Endothelial cell of umbilical vein (primary cell): Measurements from ENCODE around the gene TENM4. TPM values are rescaled to one million over a fixed set of nuclear protein-coding genes. Genes with fewer than 3 reads are reported as not detected.

Experiments used
- BruUV-seq: library from RNA; stranded (reverse); fragments of 400-500 nt; replicated peaks from 2 replicates; lab custom pipeline; 2021; lab: Mats Ljungman, UMichigan
- CTCF ChIA-PET: fragments of 300-600, 350-600 bp; sonication (Branson Sonifier 250); formaldehyde crosslinking; loops from one replicate; lab custom pipeline; 2021; ENCODE audit warnings: antibody characterized with exemption, inconsistent platforms; lab: Charles Lee
- POLR2A ChIA-PET: fragments of 300-600, 350-600 bp; sonication (Branson Sonifier 250); formaldehyde crosslinking; loops from one replicate; lab custom pipeline; 2021; ENCODE audit warnings: antibody characterized with exemption, inconsistent platforms; lab: Charles Lee
- DNase-seq: peaks from one replicate; pipeline ENCODE4 v3.0.0-alpha.2; 2011; ENCODE audit warnings: low read depth, low spot score
- FAIRE-seq: peaks from 2 replicates; lab custom pipeline; 2011; peaks lifted over from hg19 to GRCh38; lab: Jason Lieb, UNC
- H2AFZ ChIP-seq: 2 replicates; pipeline ENCODE4 v1.6.0; 2012; ENCODE audit warnings: low read depth, low read length, control low read depth, inconsistent platforms
- H3K27ac ChIP-seq: 2 replicates; pipeline ENCODE4 v1.5.1; 2011; ENCODE audit warnings: low read depth, mild to moderate bottlenecking, control low read depth, low read length, moderate library complexity; ENCODE audit not compliant: insufficient read depth
- H3K27me3 ChIP-seq, 2 experiments: 2 replicates each; pipeline versions ENCODE4 v1.6.0 to v1.6.1; 2011; ENCODE audit warnings: low read length in 2 of 2, mixed read lengths in 1 of 2; ENCODE audit not compliant: control insufficient read depth in 2 of 2, insufficient read depth in 2 of 2
- H3K36me3 ChIP-seq, 2 experiments: 2 replicates in 1 of 2; 3 replicates in 1 of 2; pipeline ENCODE4 v1.5.1; 2011; ENCODE audit warnings: low read length in 2 of 2, mild to moderate bottlenecking in 1 of 2, moderate library complexity in 1 of 2; ENCODE audit not compliant: control insufficient read depth in 2 of 2, insufficient read depth in 2 of 2; ENCODE audit errors: extremely low read depth in 1 of 2
- H3K4me1 ChIP-seq: 3 replicates; pipeline ENCODE4 v1.5.1; 2011; ENCODE audit warnings: mild to moderate bottlenecking, low read length; ENCODE audit not compliant: control insufficient read depth, insufficient read depth; ENCODE audit errors: extremely low read depth
- H3K4me2 ChIP-seq: 2 replicates; pipeline ENCODE4 v1.6.1; 2011; ENCODE audit warnings: low read length, control low read depth, mixed read lengths; ENCODE audit not compliant: insufficient read depth
- H3K4me3 ChIP-seq, 3 experiments: fragments of 200-600 bp in 1 of 3; sonication (generic), shearing (Covaris generic) in 1 of 3; replicated peaks in 1 of 3; 2 replicates each; pipeline ENCODE4 v1.5.1; 2011 to 2016; ENCODE audit warnings: control low read depth in 3 of 3, low read length in 3 of 3, mild to moderate bottlenecking in 2 of 3, inconsistent platforms in 1 of 3, low read depth in 1 of 3, moderate library complexity in 1 of 3; ENCODE audit not compliant: insufficient read depth in 1 of 3
- H3K79me2 ChIP-seq: 2 replicates; pipeline ENCODE4 v1.6.0; 2012; ENCODE audit warnings: low read length, inconsistent platforms; ENCODE audit not compliant: control insufficient read depth, insufficient read depth
- H3K9ac ChIP-seq: replicated peaks from 2 replicates; pipeline ENCODE3; 2011; ENCODE audit warnings: low read length, control low read depth; ENCODE audit not compliant: insufficient read depth; ENCODE audit errors: extremely low read depth
- H3K9me1 ChIP-seq: replicated peaks from 3 replicates; pipeline ENCODE4 v1.6.0; 2011; ENCODE audit warnings: mild to moderate bottlenecking, low read length; ENCODE audit not compliant: control insufficient read depth, insufficient read depth; ENCODE audit errors: extremely low read depth
- H3K9me3 ChIP-seq: replicated peaks from 2 replicates; pipeline ENCODE4 v1.5.1; 2012; ENCODE audit warnings: low read length, inconsistent platforms; ENCODE audit not compliant: control insufficient read depth, insufficient read depth
- H4K20me1 ChIP-seq: replicated peaks from 2 replicates; pipeline ENCODE3; 2011; ENCODE audit warnings: mild to moderate bottlenecking, low read length; ENCODE audit not compliant: control insufficient read depth, insufficient read depth; ENCODE audit errors: extremely low read depth
- EZH2 ChIP-seq: IDR thresholded peaks from 2 replicates; pipeline ENCODE4 v1.6.1; 2012; ENCODE audit warnings: borderline replicate concordance, low read depth, mild to moderate bottlenecking, moderate library complexity, low read length, inconsistent platforms; ENCODE audit not compliant: severe bottlenecking
- FOS ChIP-seq: IDR thresholded peaks from 2 replicates; pipeline ENCODE4 v1.6.1; 2011; ENCODE audit warnings: mild to moderate bottlenecking, low read length, moderate library complexity, borderline replicate concordance; ENCODE audit not compliant: insufficient read depth
- GATA2 ChIP-seq: IDR thresholded peaks from 2 replicates; pipeline ENCODE4 v1.7.0; 2011; ENCODE audit warnings: low read depth, mild to moderate bottlenecking, moderate library complexity, mixed read lengths, low read length; ENCODE audit not compliant: insufficient read length, insufficient read depth
- JUN ChIP-seq: IDR thresholded peaks from 2 replicates; pipeline ENCODE4 v1.6.1; 2011; ENCODE audit warnings: borderline replicate concordance, low read depth; ENCODE audit not compliant: insufficient read length, insufficient read depth
- MYC ChIP-seq: IDR thresholded peaks from one replicate; pipeline ENCODE4 v1.6.1; 2011; ENCODE audit warnings: mild to moderate bottlenecking, low read depth, low read length
- POLR2A ChIP-seq: IDR thresholded peaks from 2 replicates; pipeline ENCODE4 v1.6.1; 2012; ENCODE audit warnings: low read depth, mild to moderate bottlenecking, control low read depth, low read length
- POLR2AphosphoS5 ChIP-seq: IDR thresholded peaks from 2 replicates; pipeline ENCODE4 v1.6.1; 2012; ENCODE audit warnings: low read depth, mild to moderate bottlenecking, control low read depth, low read length, moderate library complexity; ENCODE audit not compliant: insufficient read depth
- dilution Hi-C: fragments of 300-500 bp; cut with MboI; formaldehyde crosslinking; loops from one replicate; pipeline ENCODE4 v1.15.0; 2019; ENCODE audit warnings: low sequenced_read_pairs; ENCODE audit not compliant: extremely low pct_ligation_motif_present
- intact Hi-C: fragments of 100-400 bp; cut with micrococcal nuclease; formaldehyde crosslinking; loops from one replicate; pipeline ENCODE4 v1.10.0; 2022
- polyA plus RNA-seq, 4 experiments: library from polyadenylated mRNA; depleted of rRNA in 3 of 4; stranded (reverse) in 3 of 4; unstranded in 1 of 4; fragments of >200 nt; gene quantifications; 2 replicates each; pipeline versions ENCODE4 v1.2.1 to v1.2.3, GENCODE V29; 2011 to 2012; ENCODE audit warnings: missing spikeins in 1 of 4
- total RNA-seq: library from RNA; stranded (reverse); gene quantifications from 2 replicates; pipeline ENCODE4 v1.2.3, GENCODE V29; 2021
- TF ChIP-seq, protein P1 (sequence below): IDR thresholded peaks from 2 replicates; pipeline ENCODE4 v1.6.1; 2011; ENCODE audit not compliant: insufficient read depth, insufficient read length
- TF ChIP-seq, protein P2 (sequence below), 2 donors: IDR thresholded peaks; 1 replicate in 1 of 2; 2 replicates in 1 of 2; pipeline ENCODE4 v1.5.1; 2011; ENCODE audit warnings: low read length in 2 of 2, mild to moderate bottlenecking in 2 of 2, moderate library complexity in 2 of 2, control low read depth in 1 of 2, inconsistent platforms in 1 of 2, low read depth in 1 of 2; ENCODE audit not compliant: insufficient read depth in 1 of 2; ENCODE audit errors: extremely low read depth in 1 of 2

TENM4 gene
- total and polyA plus RNA-seq, 2 donors (not counting 3 experiments of a cell fraction or from before 2014, with no cell fraction given) = 0.06 to 0.27 TPM

DNA sequence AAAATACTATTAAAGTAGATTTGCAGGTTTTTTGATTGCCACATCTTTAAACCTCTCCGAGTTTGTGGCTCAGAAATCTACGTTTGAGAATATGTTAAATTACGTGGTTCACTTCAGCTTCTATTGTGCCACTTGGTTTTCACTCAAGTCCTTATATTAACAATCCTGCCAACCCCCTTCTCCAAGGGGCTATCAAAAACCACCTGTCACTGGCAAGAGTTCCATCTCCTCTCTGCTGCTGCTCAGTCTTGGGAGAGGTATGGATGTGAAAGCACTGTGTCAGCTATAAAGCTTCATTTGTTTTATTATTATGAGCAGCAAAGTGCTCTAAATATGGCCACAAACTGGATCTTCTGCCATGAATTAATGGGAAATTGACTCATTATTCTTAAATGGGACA is 668.6 kb downstream of the TENM4 start:
- intact Hi-C loops (no loop called here), dilution Hi-C loops (no loop called here)
- ChIA-PET POLR2A (no interaction called here), CTCF (no interaction called here)
- FAIRE-seq (no peak), DNase-seq (no peak)
- no peak for TF ChIP-seq MYC
- no peak for TF ChIP-seq POLR2AphosphoS5
- TF ChIP-seq, protein P1, sequence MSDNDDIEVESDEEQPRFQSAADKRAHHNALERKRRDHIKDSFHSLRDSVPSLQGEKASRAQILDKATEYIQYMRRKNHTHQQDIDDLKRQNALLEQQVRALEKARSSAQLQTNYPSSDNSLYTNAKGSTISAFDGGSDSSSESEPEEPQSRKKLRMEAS = no peak
- TF ChIP-seq JUN = no peak
- TF ChIP-seq FOS = no peak
- no peak for TF ChIP-seq EZH2
- TF ChIP-seq, protein P2, sequence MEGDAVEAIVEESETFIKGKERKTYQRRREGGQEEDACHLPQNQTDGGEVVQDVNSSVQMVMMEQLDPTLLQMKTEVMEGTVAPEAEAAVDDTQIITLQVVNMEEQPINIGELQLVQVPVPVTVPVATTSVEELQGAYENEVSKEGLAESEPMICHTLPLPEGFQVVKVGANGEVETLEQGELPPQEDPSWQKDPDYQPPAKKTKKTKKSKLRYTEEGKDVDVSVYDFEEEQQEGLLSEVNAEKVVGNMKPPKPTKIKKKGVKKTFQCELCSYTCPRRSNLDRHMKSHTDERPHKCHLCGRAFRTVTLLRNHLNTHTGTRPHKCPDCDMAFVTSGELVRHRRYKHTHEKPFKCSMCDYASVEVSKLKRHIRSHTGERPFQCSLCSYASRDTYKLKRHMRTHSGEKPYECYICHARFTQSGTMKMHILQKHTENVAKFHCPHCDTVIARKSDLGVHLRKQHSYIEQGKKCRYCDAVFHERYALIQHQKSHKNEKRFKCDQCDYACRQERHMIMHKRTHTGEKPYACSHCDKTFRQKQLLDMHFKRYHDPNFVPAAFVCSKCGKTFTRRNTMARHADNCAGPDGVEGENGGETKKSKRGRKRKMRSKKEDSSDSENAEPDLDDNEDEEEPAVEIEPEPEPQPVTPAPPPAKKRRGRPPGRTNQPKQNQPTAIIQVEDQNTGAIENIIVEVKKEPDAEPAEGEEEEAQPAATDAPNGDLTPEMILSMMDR (IDR thresholded peaks at IDR 0.05; ENCODE audit: extremely low read depth in 1 of 2, insufficient read depth in 1 of 2, low read depth in 1 of 2, low read length in 2 of 2) = no peak
- no peak for TF ChIP-seq GATA2
- no peak for TF ChIP-seq POLR2A
- H3K4me2 ChIP-seq = no peak overlapping the region
- H3K9ac ChIP-seq = no peak overlapping the region
- BruUV-seq = no TSS peak
- H3K27me3 ChIP-seq = no peaks in the 10 kb centered on the region
- no peak overlapping the region for H2AFZ ChIP-seq
- H3K79me2 ChIP-seq = no peaks in the 10 kb centered on the region
- H3K36me3 ChIP-seq = no peaks in the 10 kb centered on the region
- H3K27ac ChIP-seq = no peak overlapping the region
- H4K20me1 ChIP-seq = no peaks in the 10 kb centered on the region
- H3K4me3 ChIP-seq = no peak overlapping the region
- no peaks in the 10 kb centered on the region for H3K9me3 ChIP-seq
- H3K9me1 ChIP-seq = no peaks in the 10 kb centered on the region
- H3K4me1 ChIP-seq = no peaks in the 10 kb centered on the region
